Measurements from ENCODE around the gene TCEANC2. TPM values are rescaled to one million over a fixed set of nuclear protein-coding genes. Genes with fewer than 3 reads are reported as not detected.

TCEANC2 gene
- total RNA-seq, 2 experiments from 2014 or later: 13.0 TPM

DNA sequence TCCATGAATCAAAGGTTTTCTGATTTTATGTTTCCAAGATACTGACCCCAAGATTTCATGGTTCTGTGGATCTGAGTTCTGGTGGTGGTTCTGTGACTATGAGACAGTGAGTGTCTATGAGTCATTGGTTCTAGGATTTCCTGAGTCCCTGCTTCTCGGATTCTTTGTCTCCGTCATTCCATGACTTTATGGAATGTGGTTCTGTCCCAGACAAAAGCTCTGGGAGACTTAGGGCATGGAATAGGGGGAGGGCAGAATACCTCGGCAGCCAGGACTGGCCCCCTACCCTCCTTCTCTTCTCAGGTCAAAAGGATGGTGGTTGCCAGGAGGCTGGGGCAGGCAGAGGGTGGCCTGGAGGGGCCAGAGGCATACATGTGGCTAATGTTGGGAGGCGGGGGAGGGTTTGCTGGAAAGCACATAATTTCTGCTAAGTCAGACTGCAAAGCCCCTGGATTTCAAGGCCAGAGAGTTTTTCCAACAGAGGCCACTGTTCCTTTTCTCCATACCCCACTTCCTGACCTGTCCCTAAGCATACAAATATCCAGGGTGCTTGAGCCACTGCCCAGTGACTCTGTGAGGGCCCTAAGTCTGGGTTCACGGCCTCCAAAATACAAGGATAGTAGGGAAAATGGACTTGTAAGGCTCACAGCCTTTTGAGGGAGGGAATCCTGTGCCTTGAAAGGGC, 82.2 kb downstream of the TCEANC2 start:
- Mint-ChIP-seq H3K4me3 (no peak overlapping the region), H3K36me3 (ENCODE audit: low read depth) (no peaks in the 10 kb centered on the region), H3K27ac (no peak overlapping the region), H3K4me1 (ENCODE audit: low read depth) (no peaks in the 10 kb centered on the region), H3K9me3 (no peaks in the 10 kb centered on the region), H3K27me3 (ENCODE audit: low read depth) (no peaks in the 10 kb centered on the region)
- DNase-seq: no peak
- intact Hi-C loops (cut with micrococcal nuclease): no loop called here
- CTCF ChIA-PET: interaction anchor here (0.7 kb wide), 1 partner anchor 11 kb away, joined by 3 read pairs; no protein-coding TSS in a partner anchor

DNA sequence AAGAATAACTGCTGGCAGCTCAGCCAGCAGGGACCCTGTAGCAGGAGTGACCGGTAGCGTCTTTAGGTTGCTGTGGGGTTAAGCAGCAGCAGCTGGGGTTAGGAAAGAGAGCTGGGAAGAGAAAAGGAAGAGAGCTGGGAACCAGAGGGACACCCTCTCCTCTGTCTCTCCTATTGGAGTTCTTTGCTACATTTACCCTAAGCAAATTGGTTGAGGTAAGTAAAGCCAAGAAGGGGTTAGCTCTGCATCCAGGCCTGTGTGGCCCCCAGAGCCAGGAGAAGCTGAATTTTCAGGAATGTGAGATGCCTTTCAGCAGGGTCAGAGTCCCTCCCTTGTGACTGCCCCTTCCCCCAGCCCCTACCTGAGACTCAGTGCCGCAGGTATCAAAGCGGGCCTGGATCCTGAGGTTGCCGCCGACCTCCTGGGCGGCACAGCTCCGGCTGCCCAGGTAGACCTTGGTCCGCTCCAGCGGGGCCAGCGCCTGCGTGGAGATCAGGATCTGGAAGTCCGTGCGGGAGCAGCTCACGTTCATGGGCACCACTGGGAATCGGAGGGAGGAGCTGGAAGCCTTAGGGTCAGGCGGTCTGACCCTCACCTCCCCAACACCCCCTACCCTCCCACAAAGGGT, 83.0 kb downstream of the TCEANC2 start:
- no peaks in the 10 kb centered on the region for H3K4me1 Mint-ChIP-seq (ENCODE audit: low read depth)
- H3K9me3 Mint-ChIP-seq: no peaks in the 10 kb centered on the region
- no peaks in the 10 kb centered on the region for H3K36me3 Mint-ChIP-seq (ENCODE audit: low read depth)
- no peak overlapping the region for H3K4me3 Mint-ChIP-seq
- CTCF ChIA-PET: no interaction called here
- no peak overlapping the region for H3K27ac Mint-ChIP-seq
- H3K27me3 Mint-ChIP-seq (ENCODE audit: low read depth): no peaks in the 10 kb centered on the region
- intact Hi-C loops (cut with micrococcal nuclease): no loop called here
- DNase-seq: no peak

DNA sequence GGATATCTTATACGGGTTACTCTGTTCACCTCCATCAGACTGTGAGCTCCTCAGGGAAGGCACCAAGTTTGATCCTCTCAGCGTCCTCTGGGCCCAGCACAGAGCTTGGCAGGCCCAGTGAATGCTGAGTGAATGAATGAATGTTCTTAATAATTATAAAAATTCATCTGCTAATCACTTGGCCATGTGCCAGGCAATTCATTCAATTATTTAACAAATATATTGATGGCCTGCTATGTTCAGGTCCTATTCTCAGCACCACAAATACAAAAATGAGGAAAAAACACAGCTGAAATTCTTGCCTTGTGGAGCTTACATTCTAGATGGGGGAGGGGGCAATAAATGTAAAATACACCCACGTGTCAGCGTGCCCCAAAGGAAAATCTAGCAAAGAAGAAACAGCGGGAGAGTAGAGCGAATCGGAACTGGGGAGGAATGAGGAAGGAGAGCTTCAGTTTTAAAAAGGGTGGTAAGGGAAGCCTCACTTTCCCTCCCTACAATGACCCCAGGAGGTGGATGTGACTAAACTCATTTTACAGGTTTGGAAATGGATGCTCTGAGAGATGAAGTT, 83.6 kb downstream of the TCEANC2 start:
- no peak for DNase-seq
- intact Hi-C loops (cut with micrococcal nuclease): no loop called here
- Mint-ChIP-seq H3K36me3 (ENCODE audit: low read depth) (no peaks in the 10 kb centered on the region), H3K4me3 (no peak overlapping the region), H3K9me3 (no peaks in the 10 kb centered on the region), H3K4me1 (ENCODE audit: low read depth) (no peaks in the 10 kb centered on the region), H3K27ac (no peak overlapping the region), H3K27me3 (ENCODE audit: low read depth) (no peaks in the 10 kb centered on the region)
- CTCF ChIA-PET: no interaction called here

DNA sequence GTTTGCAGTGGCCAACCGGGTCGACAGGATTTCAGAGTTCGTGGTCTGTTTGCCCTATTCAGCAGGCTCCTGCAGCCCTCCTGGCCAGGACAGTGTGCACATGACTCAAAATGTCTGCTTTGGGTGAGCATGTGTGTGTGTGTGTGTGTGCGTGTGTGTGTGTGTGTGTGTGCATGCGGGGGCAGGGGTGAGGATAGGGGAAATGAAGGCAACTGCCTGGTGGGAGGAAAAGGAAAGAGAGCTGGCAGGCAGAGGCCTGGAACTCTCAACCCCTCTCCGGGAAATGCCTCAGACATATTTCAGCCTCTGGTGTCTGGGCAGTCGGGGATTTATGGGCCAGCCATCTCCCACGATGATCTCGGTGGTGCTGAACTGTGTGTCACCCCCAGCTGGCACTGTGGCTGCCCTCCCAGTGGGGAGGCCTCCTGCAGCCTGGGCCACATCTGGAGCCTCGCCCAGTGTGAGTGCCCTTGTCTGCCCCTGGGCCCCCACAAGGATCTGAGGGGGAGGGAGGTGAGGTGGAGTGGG, 84.2 kb downstream of the TCEANC2 start:
- H3K9me3 Mint-ChIP-seq: no peaks in the 10 kb centered on the region
- no peak overlapping the region for H3K27ac Mint-ChIP-seq
- no peaks in the 10 kb centered on the region for H3K4me1 Mint-ChIP-seq (ENCODE audit: low read depth)
- CTCF ChIA-PET: no interaction called here
- DNase-seq: no peak
- no peaks in the 10 kb centered on the region for H3K27me3 Mint-ChIP-seq (ENCODE audit: low read depth)
- intact Hi-C loops (cut with micrococcal nuclease): no loop called here
- no peaks in the 10 kb centered on the region for H3K36me3 Mint-ChIP-seq (ENCODE audit: low read depth)
- H3K4me3 Mint-ChIP-seq: no peak overlapping the region

DNA sequence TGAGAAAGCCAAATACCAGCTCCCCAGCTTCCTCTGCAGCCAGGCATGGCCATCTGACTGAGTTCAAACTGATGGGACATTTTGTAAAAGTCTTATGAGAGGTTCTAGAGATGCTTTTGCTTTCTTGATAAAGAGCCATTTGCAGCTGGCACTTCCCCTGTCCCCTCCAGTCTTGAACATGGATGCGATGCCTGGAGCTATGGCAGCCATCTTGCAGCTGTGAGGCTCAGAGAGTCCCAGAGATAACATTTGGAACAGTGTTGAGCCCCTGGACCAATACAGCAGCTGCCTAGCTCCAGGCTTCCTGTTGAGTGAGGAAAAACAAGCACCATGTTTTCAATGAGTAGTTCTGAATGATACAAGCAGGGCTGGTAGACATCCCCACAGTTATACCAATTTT, 85.6 kb downstream of the TCEANC2 start:
- Mint-ChIP-seq H3K4me1 (ENCODE audit: low read depth) (no peaks in the 10 kb centered on the region), H3K36me3 (ENCODE audit: low read depth) (no peaks in the 10 kb centered on the region), H3K4me3 (no peak overlapping the region), H3K27ac (no peak overlapping the region), H3K9me3 (no peaks in the 10 kb centered on the region), H3K27me3 (ENCODE audit: low read depth) (no peaks in the 10 kb centered on the region)
- DNase-seq: no peak
- CTCF ChIA-PET: no interaction called here
- intact Hi-C loops (cut with micrococcal nuclease): no loop called here

DNA sequence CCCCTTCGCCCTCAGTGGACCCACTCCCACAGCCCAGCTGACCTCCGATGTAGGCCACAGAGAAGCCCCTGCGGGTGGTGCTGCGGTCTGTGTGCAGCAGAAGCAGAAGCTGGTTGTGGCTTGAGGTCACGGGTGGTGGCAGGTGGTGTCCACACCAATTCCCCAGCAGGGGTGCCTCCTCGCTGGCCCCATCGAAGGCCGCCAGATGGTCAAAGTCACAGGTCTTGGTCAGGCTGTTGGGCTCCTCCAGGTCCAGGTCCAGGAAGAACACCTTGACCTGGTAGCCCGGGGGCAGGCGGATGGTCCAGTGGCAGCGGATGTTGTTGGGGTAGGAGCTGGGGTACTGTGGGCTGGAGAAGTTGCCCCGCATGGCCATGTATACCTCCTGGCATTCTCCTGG, 86.3 kb downstream of the TCEANC2 start:
- no peak overlapping the region for H3K27ac Mint-ChIP-seq
- H3K4me1 Mint-ChIP-seq (ENCODE audit: low read depth): no peaks in the 10 kb centered on the region
- H3K4me3 Mint-ChIP-seq: no peak overlapping the region
- no peaks in the 10 kb centered on the region for H3K36me3 Mint-ChIP-seq (ENCODE audit: low read depth)
- CTCF ChIA-PET: no interaction called here
- H3K27me3 Mint-ChIP-seq (ENCODE audit: low read depth): no peaks in the 10 kb centered on the region
- intact Hi-C loops (cut with micrococcal nuclease): no loop called here
- no peaks in the 10 kb centered on the region for H3K9me3 Mint-ChIP-seq
- no peak for DNase-seq

DNA sequence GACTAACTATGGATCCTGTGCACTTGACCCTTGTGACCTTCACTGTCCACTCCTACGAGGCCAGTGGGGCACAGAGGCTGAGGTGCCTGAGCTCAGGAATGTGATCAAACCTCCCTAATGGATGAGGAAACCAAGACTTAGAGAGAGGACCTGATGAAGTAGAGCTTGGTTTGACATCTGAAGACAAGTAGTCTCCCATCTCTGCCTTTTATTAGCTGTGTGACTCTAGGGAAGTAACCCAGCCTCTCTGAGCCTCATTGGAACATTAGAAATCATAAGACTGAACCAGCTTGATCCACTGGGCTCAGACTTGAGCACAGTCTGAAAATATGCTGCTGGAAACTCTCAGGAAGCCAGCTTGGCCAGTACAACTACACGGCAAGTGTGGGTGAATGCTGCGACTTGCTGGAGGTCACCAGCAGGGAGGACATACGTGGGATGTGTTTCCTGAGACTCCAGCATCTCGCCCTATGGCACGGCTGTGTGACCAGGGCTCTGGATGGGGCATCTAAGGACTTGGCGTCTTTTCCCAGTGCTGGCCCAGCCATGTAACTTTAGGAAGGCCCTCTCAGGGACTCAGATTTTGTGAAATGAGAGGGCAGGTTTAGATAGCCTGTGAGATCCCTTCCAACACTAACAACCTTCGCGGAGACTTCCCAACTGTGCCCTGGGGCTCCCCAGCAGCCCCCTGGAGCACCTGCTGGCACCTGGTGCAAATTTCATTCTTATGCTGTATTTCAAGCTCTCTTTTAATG, 88.9 kb downstream of the TCEANC2 start:
- CTCF ChIA-PET: no interaction called here
- Mint-ChIP-seq H3K27ac (no peak overlapping the region), H3K4me3 (no peak overlapping the region), H3K4me1 (ENCODE audit: low read depth) (no peaks in the 10 kb centered on the region), H3K36me3 (ENCODE audit: low read depth) (no peaks in the 10 kb centered on the region), H3K9me3 (no peaks in the 10 kb centered on the region), H3K27me3 (ENCODE audit: low read depth) (no peaks in the 10 kb centered on the region)
- intact Hi-C loops (cut with micrococcal nuclease): no loop called here
- DNase-seq: no peak

DNA sequence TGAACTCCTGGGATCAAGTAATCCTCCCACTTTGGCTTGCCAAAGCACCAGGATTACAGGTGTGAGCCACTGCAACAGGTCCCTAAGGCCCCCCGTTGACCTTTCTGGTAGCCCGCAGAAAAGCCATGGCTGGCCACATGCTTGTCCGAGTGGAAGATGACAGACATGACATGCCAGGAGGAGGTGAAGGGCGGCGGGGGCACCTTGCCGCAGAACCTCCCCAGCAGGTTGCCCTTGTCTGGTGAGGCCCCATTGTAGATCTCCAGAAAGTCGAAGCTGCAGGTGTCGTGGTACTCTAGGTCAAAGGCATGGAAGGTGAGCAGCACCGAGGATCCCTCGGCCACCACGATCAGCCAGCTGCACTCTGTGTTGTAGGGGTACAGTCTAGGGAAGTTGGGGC, 91.0 kb downstream of the TCEANC2 start:
- intact Hi-C loops (cut with micrococcal nuclease): no loop called here
- Mint-ChIP-seq H3K9me3 (no peaks in the 10 kb centered on the region), H3K4me1 (ENCODE audit: low read depth) (no peaks in the 10 kb centered on the region), H3K36me3 (ENCODE audit: low read depth) (no peaks in the 10 kb centered on the region), H3K27ac (no peak overlapping the region), H3K4me3 (no peak overlapping the region), H3K27me3 (ENCODE audit: low read depth) (no peaks in the 10 kb centered on the region)
- CTCF ChIA-PET: no interaction called here
- DNase-seq: no peak

DNA sequence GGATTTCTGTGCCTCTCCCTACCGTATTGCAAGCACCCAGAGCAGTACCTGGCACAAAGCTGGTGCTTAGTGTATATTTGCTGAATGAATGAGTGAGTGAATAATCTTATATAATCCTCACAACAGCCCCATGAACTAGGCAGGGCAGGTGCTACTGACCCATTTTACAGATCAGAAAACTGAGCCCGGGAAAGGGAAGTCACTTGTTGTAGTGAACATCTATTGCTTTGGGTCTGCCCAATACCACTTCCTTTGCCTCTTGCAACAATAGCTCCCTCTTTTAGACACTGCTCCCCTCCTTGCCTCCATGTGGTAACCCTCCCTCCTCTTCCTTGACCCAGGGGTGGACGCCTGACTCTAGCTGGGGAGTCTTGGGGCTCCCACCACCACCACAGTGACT, 96.3 kb downstream of the TCEANC2 start:
- H3K27me3 Mint-ChIP-seq (ENCODE audit: low read depth): no peaks in the 10 kb centered on the region
- no peak overlapping the region for H3K27ac Mint-ChIP-seq
- CTCF ChIA-PET: no interaction called here
- H3K4me3 Mint-ChIP-seq: no peak overlapping the region
- H3K36me3 Mint-ChIP-seq (ENCODE audit: low read depth): no peaks in the 10 kb centered on the region
- no peaks in the 10 kb centered on the region for H3K4me1 Mint-ChIP-seq (ENCODE audit: low read depth)
- H3K9me3 Mint-ChIP-seq: no peaks in the 10 kb centered on the region
- intact Hi-C loops (cut with micrococcal nuclease): no loop called here
- DNase-seq: no peak

DNA sequence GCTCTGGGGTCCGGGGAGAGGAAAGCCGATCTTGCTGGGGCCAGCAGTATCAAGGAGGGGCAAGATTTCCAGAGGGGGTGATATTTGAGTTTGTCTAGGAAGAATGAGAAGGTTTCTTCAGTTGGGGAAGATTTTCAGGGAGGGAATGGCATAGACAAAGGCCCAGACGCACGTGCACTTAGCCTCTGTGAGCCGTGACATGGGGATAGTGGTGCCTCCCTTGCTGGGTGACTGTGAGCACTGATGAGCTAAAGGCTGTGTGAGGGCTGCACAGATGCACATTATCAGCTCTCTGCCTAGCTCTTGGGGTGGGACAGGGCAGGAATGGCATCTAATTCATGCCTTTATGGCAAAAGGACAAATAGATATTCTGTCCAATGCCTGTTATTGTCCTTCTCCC, 97.6 kb downstream of the TCEANC2 start:
- no peaks in the 10 kb centered on the region for H3K36me3 Mint-ChIP-seq (ENCODE audit: low read depth)
- CTCF ChIA-PET: no interaction called here
- no peak overlapping the region for H3K4me3 Mint-ChIP-seq
- H3K9me3 Mint-ChIP-seq: no peaks in the 10 kb centered on the region
- no peak for DNase-seq
- no peak overlapping the region for H3K27ac Mint-ChIP-seq
- H3K4me1 Mint-ChIP-seq (ENCODE audit: low read depth): no peaks in the 10 kb centered on the region
- intact Hi-C loops (cut with micrococcal nuclease): no loop called here
- H3K27me3 Mint-ChIP-seq (ENCODE audit: low read depth): no peaks in the 10 kb centered on the region

DNA sequence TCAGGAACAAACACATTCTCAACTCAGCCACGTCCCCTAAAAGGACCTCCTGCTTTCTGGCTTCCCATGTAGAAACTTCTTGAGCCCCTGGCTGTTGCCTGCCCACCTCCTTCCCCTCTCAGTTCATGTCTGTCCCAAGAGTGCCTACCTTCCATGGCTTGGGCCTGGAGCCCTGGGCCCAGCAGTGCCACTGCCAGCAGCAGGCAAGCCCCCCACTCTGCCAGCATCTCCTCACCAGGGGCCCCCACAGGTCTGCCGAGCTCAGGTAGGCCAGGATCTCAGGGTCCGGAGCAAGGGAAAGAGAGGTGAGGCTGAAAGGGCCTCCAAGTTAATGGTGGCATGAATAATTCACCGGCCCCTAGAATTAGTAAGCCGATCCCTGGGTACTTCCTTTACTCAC, 99.3 kb downstream of the TCEANC2 start, which contains the start of gene CDCP2:
Gene CDCP2 (minus strand): TSS at position 305 of the 400 bp plus-strand sequence. CDS start 78 bp downstream, at position 227.
- Mint-ChIP-seq H3K27me3 (ENCODE audit: low read depth) (no peaks in the 10 kb centered on the region), H3K27ac (no peak within 1 kb of the TSS), H3K4me1 (ENCODE audit: low read depth) (no peaks in the 10 kb centered on the region), H3K4me3 (no peak within 1 kb of the TSS), H3K9me3 (no peaks in the 10 kb centered on the region), H3K36me3 (ENCODE audit: low read depth) (no peaks in the 10 kb centered on the region)
- intact Hi-C loops (cut with micrococcal nuclease): no loop called here
- CTCF ChIA-PET: no interaction called here
- no peak for DNase-seq

DNA sequence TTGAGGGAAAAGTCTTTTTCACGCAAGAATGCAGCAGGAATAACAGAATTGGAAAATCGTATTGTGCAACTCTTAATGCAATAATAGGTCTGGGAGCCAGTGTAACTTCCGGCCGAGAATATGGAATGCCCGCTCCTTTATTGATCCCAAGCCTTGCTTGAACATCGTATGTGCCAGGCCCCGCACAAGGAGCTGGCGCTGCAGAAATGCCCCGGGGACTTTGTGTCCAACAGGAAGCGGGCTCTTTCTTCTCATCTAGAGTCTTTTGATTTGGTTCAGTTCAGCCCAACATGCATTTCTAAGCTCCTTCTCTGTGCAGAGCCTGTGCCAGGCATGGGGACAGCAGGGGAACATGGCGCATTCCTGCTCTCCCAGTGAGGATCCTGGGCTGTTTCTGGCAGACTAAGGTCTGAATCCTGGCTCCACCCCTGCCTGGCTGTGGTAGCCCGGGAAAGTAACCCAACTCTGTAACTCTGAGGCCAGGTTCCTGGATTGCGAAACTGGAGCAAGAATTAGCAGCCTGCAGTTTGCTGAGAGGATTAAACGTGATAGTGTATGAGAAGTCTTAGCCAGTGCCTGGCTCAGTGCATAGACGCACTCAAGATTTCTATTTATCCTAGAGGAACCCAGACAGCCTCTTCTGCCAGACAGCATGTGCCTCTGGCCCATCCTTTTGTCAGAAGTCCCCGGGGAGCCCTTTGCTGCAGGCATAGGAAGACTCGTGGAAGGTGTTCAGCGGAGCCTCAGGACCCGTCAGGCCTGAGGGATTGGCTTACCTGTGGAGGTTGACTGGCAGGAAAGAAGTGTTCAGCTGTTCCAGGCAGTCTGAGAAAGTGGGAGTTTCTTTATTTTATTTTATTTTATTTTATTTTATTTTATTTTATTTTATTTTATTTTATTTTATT, 100.4 kb downstream of the TCEANC2 start:
- Mint-ChIP-seq H3K27ac (no peak overlapping the region), H3K4me3 (no peak overlapping the region), H3K36me3 (ENCODE audit: low read depth) (no peaks in the 10 kb centered on the region), H3K4me1 (ENCODE audit: low read depth) (no peaks in the 10 kb centered on the region), H3K27me3 (ENCODE audit: low read depth) (no peaks in the 10 kb centered on the region), H3K9me3 (no peaks in the 10 kb centered on the region)
- intact Hi-C loops (cut with micrococcal nuclease): no loop called here
- DNase-seq: no peak
- CTCF ChIA-PET: no interaction called here
